Breast epithelium (tissue), 3 donors: Measurements from ENCODE around the gene LY86.

Experiments used
- POLR2A ChIP-seq: fragments of 450-650 bp; IDR thresholded peaks from one replicate; pipeline ENCODE4 v1.6.1; 2016; ENCODE audit warnings: antibody characterized with exemption, mild to moderate bottlenecking, moderate library complexity
- TF ChIP-seq, protein P1 (sequence below), 3 donors: fragments of 450-650 bp; IDR thresholded peaks; one replicate each; pipeline ENCODE4 v1.5.1; 2016 to 2017; ENCODE audit warnings: antibody characterized with exemption in 3 of 3, mild to moderate bottlenecking in 3 of 3, moderate library complexity in 3 of 3

DNA sequence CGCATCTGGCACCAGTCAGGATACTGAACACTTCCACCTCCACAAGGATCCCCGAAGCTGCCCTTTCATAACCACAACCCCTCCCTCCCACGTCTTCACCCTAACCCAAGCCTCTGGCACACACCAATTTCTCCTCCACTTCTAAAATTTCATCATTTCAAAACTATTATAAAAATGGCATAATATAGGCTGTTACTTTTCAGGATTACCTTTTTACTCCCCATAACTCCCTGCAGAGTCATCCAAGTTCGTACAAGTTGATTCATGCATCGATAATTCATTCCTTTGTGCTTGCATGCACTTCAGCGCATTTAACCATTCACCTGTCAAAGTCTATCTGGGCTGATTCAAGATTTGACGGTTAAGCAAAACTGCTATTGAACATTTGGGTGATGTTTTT is 30.6 kb upstream of the LY86 start:
- TF ChIP-seq, protein P1, sequence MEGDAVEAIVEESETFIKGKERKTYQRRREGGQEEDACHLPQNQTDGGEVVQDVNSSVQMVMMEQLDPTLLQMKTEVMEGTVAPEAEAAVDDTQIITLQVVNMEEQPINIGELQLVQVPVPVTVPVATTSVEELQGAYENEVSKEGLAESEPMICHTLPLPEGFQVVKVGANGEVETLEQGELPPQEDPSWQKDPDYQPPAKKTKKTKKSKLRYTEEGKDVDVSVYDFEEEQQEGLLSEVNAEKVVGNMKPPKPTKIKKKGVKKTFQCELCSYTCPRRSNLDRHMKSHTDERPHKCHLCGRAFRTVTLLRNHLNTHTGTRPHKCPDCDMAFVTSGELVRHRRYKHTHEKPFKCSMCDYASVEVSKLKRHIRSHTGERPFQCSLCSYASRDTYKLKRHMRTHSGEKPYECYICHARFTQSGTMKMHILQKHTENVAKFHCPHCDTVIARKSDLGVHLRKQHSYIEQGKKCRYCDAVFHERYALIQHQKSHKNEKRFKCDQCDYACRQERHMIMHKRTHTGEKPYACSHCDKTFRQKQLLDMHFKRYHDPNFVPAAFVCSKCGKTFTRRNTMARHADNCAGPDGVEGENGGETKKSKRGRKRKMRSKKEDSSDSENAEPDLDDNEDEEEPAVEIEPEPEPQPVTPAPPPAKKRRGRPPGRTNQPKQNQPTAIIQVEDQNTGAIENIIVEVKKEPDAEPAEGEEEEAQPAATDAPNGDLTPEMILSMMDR (IDR thresholded peaks at IDR 0.05): no peak
- TF ChIP-seq POLR2A: no peak
